Body of pancreas (tissue), 4 donors: ENCODE measurements around the gene FAM131B. TPM values are rescaled to one million over a fixed set of nuclear protein-coding genes. Genes with fewer than 3 reads are reported as not detected.

Experiments used
- ATAC-seq: fragments of 150-250 bp; one replicate; pipeline ENCODE4 v1.9.1; 2016
- DNase-seq, 4 donors: peaks; one replicate each; pipeline ENCODE4 v3.0.0-alpha.2; 2019
- H3K27ac ChIP-seq, 4 donors: fragments of 200-600 bp; sonication (generic); 1 replicate in 3 of 4; 2 replicates in 1 of 4; pipeline versions ENCODE4 v1.5.1 to v1.6.1; 2016 to 2019; ENCODE audit warnings: mild to moderate bottlenecking in 1 of 4, mixed read lengths in 1 of 4, moderate library complexity in 1 of 4
- H3K27me3 ChIP-seq, 2 donors: fragments of 200-600 bp; sonication (generic); one replicate each; pipeline ENCODE4 v1.6.0; 2016; ENCODE audit warnings: mild to moderate bottlenecking in 1 of 2
- H3K36me3 ChIP-seq, 2 donors: fragments of 200-600 bp; sonication (generic); replicated peaks in 1 of 2; 2 replicates each; pipeline ENCODE4 v1.5.1; 2016; ENCODE audit warnings: low read depth in 2 of 2; ENCODE audit not compliant: insufficient read depth in 1 of 2
- H3K4me1 ChIP-seq: fragments of 200-600 bp; sonication (generic); one replicate; pipeline ENCODE4 v1.6.0; 2016
- H3K4me3 ChIP-seq, 2 donors: fragments of 200-600 bp; sonication (generic); 1 replicate in 1 of 2; 2 replicates in 1 of 2; pipeline ENCODE4 v1.5.1; 2016 to 2019
- H3K9me3 ChIP-seq, 3 donors: fragments of 200-600 bp; sonication (generic); 1 replicate in 2 of 3; 2 replicates in 1 of 3; pipeline ENCODE4 v1.5.1; 2016
- CTCF ChIP-seq, 7 experiments: fragments of 450-650 bp in 4 of 7; fragments of 200-600 bp in 3 of 7; sonication (generic) in 3 of 7; IDR thresholded peaks; one replicate each; pipeline ENCODE4 v1.5.1; 2016 to 2019; ENCODE audit warnings: antibody characterized with exemption in 7 of 7
- POLR2A ChIP-seq, 3 donors: fragments of 450-650 bp; IDR thresholded peaks; one replicate each; pipeline ENCODE4 v1.6.1; 2016; ENCODE audit warnings: antibody characterized with exemption in 3 of 3, mild to moderate bottlenecking in 2 of 3
- WGBS, 2 donors: methylation state at CpG; one replicate each; pipeline ENCODE4 v1.1.5; 2017; 5-methylcytosine and 5-hydroxymethylcytosine counted together
- intact Hi-C: fragments of 100-400 bp; cut with DNase I; formaldehyde crosslinking; loops from one replicate; pipeline ENCODE4 v1.15.1; 2023
- total RNA-seq, 2 donors: library from RNA; depleted of rRNA; stranded (reverse); fragments of >200 nt; gene quantifications; one replicate each; pipeline ENCODE4 v1.1.0, GENCODE V29; 2016

Gene FAM131B
- total RNA-seq, 2 donors from 2014 or later, result 0.26 TPM; not detected in 1

- Histone ChIP-seq H3K4me3 (no peak overlapping the region), H3K27me3 (no peaks in the 10 kb centered on the region), H3K36me3 (no peaks in the 10 kb centered on the region), H3K27ac (no peak overlapping the region), H3K9me3 (no peaks in the 10 kb centered on the region), H3K4me1 (no peaks in the 10 kb centered on the region)
- TF ChIP-seq POLR2A (IDR thresholded peaks at IDR 0.05) (no peak), CTCF (IDR thresholded peaks at IDR 0.05) (no peak)
- intact Hi-C loops, result no loop called here
- 84 to 93% methylated on average over 9 to 12 of the region's 12 CpGs for WGBS, 2 donors
- ATAC-seq, result no peak
- DNase-seq, result no peak
Measured at GRCh38 chr7:143401265-143401664, 38.8 kb upstream of the FAM131B start.

- H3K4me3 ChIP-seq, result no peak overlapping the region
Measured at GRCh38 chr7:143399642-143400041, 37.1 kb upstream of the FAM131B start.

GRCh38 chr7:143399151-143399550 lies 36.6 kb upstream of the FAM131B start:
- intact Hi-C loops, result no loop called here
- DNase-seq (no peak), ATAC-seq (no peak)
- H3K4me3 ChIP-seq, result no peak overlapping the region
- no peaks in the 10 kb centered on the region for H3K27me3 ChIP-seq
- TF ChIP-seq POLR2A (IDR thresholded peaks at IDR 0.05), result no peak
- no peak for TF ChIP-seq CTCF (IDR thresholded peaks at IDR 0.05)
- H3K4me1 ChIP-seq, result no peaks in the 10 kb centered on the region
- H3K9me3 ChIP-seq, result no peaks in the 10 kb centered on the region
- H3K27ac ChIP-seq, result no peak overlapping the region
- no peaks in the 10 kb centered on the region for H3K36me3 ChIP-seq
- 86 to 92% methylated on average over 2 to 8 of the region's 8 CpGs for WGBS, 2 donors

More at GRCh38 chr7:143399642-143400041, 37.1 kb upstream of the FAM131B start:
- H3K9me3 ChIP-seq, result no peaks in the 10 kb centered on the region
- H3K27me3 ChIP-seq, result no peaks in the 10 kb centered on the region
- ATAC-seq (no peak), DNase-seq (no peak)
- TF ChIP-seq CTCF (IDR thresholded peaks at IDR 0.05) (no peak), POLR2A (IDR thresholded peaks at IDR 0.05) (no peak)
- WGBS, 2 donors, result 92 to 94% methylated on average over 13 to 20 of the region's 20 CpGs
- intact Hi-C loops, result no loop called here
- H3K4me1 ChIP-seq, result no peaks in the 10 kb centered on the region
- no peak overlapping the region for H3K27ac ChIP-seq
- H3K36me3 ChIP-seq, result no peaks in the 10 kb centered on the region

GRCh38 chr7:143398616-143399015 lies 36.1 kb upstream of the FAM131B start:
- 90 to 92% methylated on average over 5 to 11 of the region's 14 CpGs for WGBS, 2 donors
- DNase-seq (no peak), ATAC-seq (no peak)
- Histone ChIP-seq H3K4me3 (no peak overlapping the region), H3K36me3 (no peaks in the 10 kb centered on the region), H3K4me1 (peaks cover 5% of the 10 kb centered on the region), H3K9me3 (no peaks in the 10 kb centered on the region), H3K27ac (no peak overlapping the region), H3K27me3 (no peaks in the 10 kb centered on the region)
- TF ChIP-seq POLR2A (IDR thresholded peaks at IDR 0.05) (no peak), CTCF (IDR thresholded peaks at IDR 0.05) (no peak)
- intact Hi-C loops, result no loop called here

- no peaks in the 10 kb centered on the region for H3K9me3 ChIP-seq
- no peaks in the 10 kb centered on the region for H3K27me3 ChIP-seq
- intact Hi-C loops, result no loop called here
- H3K36me3 ChIP-seq, result no peaks in the 10 kb centered on the region
- ATAC-seq (no peak), DNase-seq (no peak)
- TF ChIP-seq CTCF (IDR thresholded peaks at IDR 0.05) (no peak), POLR2A (IDR thresholded peaks at IDR 0.05) (no peak)
- 89 to 94% methylated on average over 13 to 16 of the region's 16 CpGs for WGBS, 2 donors
- no peak overlapping the region for H3K27ac ChIP-seq
- no peak overlapping the region for H3K4me3 ChIP-seq
- H3K4me1 ChIP-seq, result peaks cover 12% of the 10 kb centered on the region
Measured at GRCh38 chr7:143397710-143398530, 35.4 kb upstream of the FAM131B start.
